K562 treated with DMSO at 1 percent for 12 hours (cell line): Measurements from ENCODE around the gene NLE1. TPM values are rescaled to one million over a fixed set of nuclear protein-coding genes. Genes with fewer than 3 reads are reported as not detected.

Experiments
- total RNA-seq: library from RNA; unstranded; fragments of 300-600 nt; gene quantifications from 2 replicates; pipeline ENCODE4 v1.2.3, GENCODE V29; 2022; ENCODE audit not compliant: insufficient read depth

NLE1 gene
- total RNA-seq = 11.5 and 12.8 TPM in 2 replicates

GRCh38 chr17:35141681-35142466, at the start of gene NLE1:
TSS of gene NLE1 (minus strand) at chr17:35142303. CDS start at chr17:35142275, 28 bp downstream.

DNA sequence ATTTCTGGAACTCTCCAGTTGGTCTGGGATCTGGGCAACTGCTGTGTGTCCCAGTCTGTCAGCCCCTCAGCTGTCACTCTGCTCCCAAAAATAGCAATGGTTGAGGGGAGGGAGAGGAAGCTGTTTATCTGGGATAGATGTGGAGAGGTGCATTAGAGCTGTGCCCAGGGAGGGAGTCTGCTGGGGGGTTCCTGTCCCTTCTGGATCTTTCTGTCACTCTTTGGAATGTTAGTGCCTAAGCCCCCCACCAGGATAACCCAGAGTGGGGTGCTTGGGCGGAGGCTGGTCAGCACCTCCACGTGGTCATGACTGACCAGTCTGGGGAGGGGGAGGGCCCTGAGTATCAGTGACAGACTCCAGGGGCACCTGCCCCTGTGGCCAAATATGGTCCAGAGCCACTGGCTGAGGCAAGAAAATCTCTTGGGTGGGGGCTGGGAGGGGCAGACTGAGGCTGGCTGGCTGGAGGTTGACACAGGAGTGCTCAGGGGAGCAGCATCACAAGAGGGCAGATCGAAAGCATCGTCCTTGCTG, 5.3 kb upstream of the NLE1 start, which contains the start of gene UNC45B:
UNC45B (plus strand) TSS at position 443 of the 531 bp plus-strand sequence. CDS start 447 bp downstream, outside the sequence.

DNA sequence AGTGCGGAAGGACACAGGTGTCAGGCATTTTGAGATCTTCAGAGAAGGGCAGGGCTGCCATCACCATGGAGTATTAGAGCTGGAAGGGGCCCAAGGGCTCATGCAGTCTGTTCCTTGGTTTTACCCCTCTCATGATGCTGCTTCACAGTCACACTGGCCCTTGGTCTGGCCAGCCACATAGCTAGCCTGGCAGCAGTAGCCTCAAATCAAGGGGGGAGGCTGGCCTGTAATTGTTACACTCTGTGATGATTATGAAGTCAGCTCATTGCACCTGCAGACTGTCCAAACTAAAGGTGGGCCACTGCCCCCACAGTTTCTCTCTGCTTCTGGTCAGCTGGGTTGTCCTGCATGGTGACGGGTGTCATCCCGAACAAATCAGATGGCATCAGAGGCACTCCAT, 20.8 kb downstream of the NLE1 start, which contains the start of gene FNDC8:
FNDC8 (plus strand) TSS at position 301 of the 400 bp plus-strand sequence; CDS start at position 380, 79 bp downstream.

DNA sequence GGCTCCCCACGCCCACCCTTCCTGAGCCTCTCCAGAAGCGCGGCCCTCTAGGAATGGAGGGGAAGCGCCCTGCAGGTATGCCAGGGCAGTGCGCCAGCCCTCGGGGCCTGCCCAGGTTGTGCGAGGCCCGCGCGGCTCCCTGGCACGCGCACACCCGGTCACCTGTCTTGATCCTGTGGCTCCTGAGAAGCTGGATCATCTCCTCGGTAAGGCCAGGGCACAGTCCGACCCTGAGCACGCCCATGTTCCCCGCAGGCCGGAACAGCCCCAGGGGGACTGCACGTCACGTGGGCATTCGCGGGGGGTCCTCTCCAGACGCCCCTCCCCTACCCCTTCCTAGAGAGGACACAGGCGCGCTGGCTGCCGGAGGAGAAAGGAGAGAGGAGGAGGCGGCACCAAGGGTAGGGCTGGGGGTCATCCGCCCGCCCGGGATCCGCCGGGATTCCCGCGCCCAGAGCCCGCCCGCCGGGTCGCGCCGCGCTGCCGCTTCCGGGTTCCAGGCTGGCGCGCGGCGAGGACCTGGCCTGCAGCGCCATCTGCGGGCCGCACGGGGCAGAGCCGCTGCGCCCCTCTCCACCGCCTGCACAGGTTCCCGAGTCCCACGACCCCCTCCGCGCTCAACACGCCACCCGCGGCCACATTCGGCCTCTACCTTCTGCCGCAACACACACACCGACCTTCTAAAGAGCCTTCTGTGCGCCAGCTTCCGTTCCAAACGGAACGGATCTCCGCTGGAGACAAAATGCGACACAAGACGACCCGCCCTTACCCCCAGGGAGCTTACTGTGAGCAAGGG, 22.5 kb downstream of the NLE1 start, which contains the start of gene RAD51D:
RAD51D (minus strand) TSS at position 491 of the 796 bp plus-strand sequence; CDS start at position 244, 247 bp downstream.

Other genes with a start within 250 kb of the NLE1 start
- 0.90 and 3.9 TPM in 2 replicates for gene CCT6B, start 180.8 kb downstream of the NLE1 start, total RNA-seq
- gene ZNF830, start 180.8 kb downstream of the NLE1 start, total RNA-seq = 7.8 and 17.1 TPM in 2 replicates
- gene LIG3, start 161.8 kb downstream of the NLE1 start, total RNA-seq = 9.8 and 26.3 TPM in 2 replicates
- 4.1 and 21.5 TPM in 2 replicates for gene RFFL, start 78.6 kb downstream of the NLE1 start, total RNA-seq
- 7.4 and 10.8 TPM in 2 replicates for gene RAD51D, start 22.4 kb downstream of the NLE1 start, total RNA-seq
- gene FNDC8, start 20.7 kb downstream of the NLE1 start, total RNA-seq = not detected in 2 replicates
- not detected in 2 replicates for gene UNC45B, start 5.5 kb upstream of the NLE1 start, total RNA-seq
- gene SLC35G3, start 52.1 kb upstream of the NLE1 start, total RNA-seq = not detected in 2 replicates
- 0.84 and 1.3 TPM in 2 replicates for gene SLFN5, start 100.8 kb upstream of the NLE1 start, total RNA-seq
- gene SLFN11, start 231.3 kb upstream of the NLE1 start, total RNA-seq = not detected in 2 replicates